ENCODE measurements around the gene KDM4C. TPM values are rescaled to one million over a fixed set of nuclear protein-coding genes. Genes with fewer than 3 reads are reported as not detected.

The KDM4C gene
- polyA plus RNA-seq, 2 of the 4 experiments (the other 2 are of a cell fraction): 9.6 to 15.6 TPM

DNA sequence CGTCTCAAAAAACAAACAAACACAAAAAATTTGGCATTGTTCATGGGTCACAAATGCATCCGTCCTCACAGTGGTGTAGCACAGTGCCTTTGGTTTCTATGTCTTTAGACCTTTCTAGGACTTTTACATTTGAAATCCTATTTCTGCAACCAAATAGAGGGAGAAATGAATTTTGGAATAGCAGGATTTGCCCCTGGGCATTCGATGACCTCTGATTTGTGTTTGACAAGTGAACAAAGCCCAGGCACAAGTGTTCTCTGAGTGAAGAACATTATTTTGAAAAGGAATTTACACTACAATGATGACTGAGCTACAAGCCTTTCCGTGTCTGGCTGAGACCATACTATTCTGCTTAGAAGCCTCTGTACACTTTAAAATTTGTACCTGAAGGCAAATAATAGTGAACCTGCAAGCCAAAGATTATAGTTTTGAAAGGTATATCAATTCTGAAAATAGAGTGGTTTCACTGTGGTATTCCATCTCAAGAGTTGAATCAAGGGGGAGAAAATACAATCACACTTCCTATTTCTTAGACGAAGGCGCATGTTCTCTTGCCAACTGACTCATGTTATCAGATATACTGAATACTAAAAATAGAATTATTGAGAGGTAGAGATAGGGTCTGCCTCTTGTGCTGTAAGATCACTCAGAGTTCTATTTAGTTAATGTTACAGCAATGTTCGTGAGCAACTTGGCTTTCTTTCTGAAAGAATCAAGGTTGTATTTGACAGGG lies 297.6 kb downstream of the KDM4C start:
- no peaks in the 10 kb centered on the region for H3K4me1 ChIP-seq
- H3K27ac ChIP-seq: no peak overlapping the region
- no peaks in the 10 kb centered on the region for H3K9me3 ChIP-seq
- ChIA-PET POLR2A (no interaction called here), CTCF (no interaction called here)
- H3K4me2 ChIP-seq: no peak overlapping the region
- ATAC-seq (no peak), DNase-seq (ENCODE audit: low read depth in 1 of 2, low spot score in 1 of 2) (no peak), FAIRE-seq (no peak)
- TF ChIP-seq, protein P1, sequence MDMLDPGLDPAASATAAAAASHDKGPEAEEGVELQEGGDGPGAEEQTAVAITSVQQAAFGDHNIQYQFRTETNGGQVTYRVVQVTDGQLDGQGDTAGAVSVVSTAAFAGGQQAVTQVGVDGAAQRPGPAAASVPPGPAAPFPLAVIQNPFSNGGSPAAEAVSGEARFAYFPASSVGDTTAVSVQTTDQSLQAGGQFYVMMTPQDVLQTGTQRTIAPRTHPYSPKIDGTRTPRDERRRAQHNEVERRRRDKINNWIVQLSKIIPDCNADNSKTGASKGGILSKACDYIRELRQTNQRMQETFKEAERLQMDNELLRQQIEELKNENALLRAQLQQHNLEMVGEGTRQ (IDR thresholded peaks at IDR 0.05): no peak
- TF ChIP-seq KDM5A (IDR thresholded peaks at IDR 0.05) (no peak), EHMT2 (IDR thresholded peaks at IDR 0.05; ENCODE audit: low read depth) (no peak), MAFK (IDR thresholded peaks at IDR 0.05; ENCODE audit: partially characterized antibody) (no peak), SMC3 (IDR thresholded peaks at IDR 0.05) (no peak), ESRRA (IDR thresholded peaks at IDR 0.05; ENCODE audit: borderline replicate concordance, low read length) (no peak), HOXA7 (CRISPR knock-in tag; IDR thresholded peaks at IDR 0.05) (no peak), HDAC2 (IDR thresholded peaks at IDR 0.05) (no peak), JUNB (IDR thresholded peaks at IDR 0.05) (no peak), RFX5 (IDR thresholded peaks at IDR 0.05) (no peak), NR3C1 (IDR thresholded peaks at IDR 0.05) (no peak), ZFP36 (IDR thresholded peaks at IDR 0.05; ENCODE audit: borderline replicate concordance, partially characterized antibody) (no peak), JUN (IDR thresholded peaks at IDR 0.05) (no peak), CHD2 (IDR thresholded peaks at IDR 0.05; ENCODE audit: low read length, partially characterized antibody) (no peak), PHF8 (IDR thresholded peaks at IDR 0.05; ENCODE audit: borderline replicate concordance, low read depth) (no peak), BHLHE40 (IDR thresholded peaks at IDR 0.05; ENCODE audit: low read depth, low read length) (no peak)
- TF ChIP-seq, protein P2, sequence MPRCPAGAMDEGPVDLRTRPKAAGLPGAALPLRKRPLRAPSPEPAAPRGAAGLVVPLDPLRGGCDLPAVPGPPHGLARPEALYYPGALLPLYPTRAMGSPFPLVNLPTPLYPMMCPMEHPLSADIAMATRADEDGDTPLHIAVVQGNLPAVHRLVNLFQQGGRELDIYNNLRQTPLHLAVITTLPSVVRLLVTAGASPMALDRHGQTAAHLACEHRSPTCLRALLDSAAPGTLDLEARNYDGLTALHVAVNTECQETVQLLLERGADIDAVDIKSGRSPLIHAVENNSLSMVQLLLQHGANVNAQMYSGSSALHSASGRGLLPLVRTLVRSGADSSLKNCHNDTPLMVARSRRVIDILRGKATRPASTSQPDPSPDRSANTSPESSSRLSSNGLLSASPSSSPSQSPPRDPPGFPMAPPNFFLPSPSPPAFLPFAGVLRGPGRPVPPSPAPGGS (IDR thresholded peaks at IDR 0.05): no peak
- TF ChIP-seq, protein P3, sequence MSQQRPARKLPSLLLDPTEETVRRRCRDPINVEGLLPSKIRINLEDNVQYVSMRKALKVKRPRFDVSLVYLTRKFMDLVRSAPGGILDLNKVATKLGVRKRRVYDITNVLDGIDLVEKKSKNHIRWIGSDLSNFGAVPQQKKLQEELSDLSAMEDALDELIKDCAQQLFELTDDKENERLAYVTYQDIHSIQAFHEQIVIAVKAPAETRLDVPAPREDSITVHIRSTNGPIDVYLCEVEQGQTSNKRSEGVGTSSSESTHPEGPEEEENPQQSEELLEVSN (IDR thresholded peaks at IDR 0.05; ENCODE audit: borderline replicate concordance, low read depth): no peak
- TF ChIP-seq, protein P4, sequence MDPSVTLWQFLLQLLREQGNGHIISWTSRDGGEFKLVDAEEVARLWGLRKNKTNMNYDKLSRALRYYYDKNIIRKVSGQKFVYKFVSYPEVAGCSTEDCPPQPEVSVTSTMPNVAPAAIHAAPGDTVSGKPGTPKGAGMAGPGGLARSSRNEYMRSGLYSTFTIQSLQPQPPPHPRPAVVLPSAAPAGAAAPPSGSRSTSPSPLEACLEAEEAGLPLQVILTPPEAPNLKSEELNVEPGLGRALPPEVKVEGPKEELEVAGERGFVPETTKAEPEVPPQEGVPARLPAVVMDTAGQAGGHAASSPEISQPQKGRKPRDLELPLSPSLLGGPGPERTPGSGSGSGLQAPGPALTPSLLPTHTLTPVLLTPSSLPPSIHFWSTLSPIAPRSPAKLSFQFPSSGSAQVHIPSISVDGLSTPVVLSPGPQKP (IDR thresholded peaks at IDR 0.05; ENCODE audit: low read depth, low read length): no peak
- TF ChIP-seq, protein P5, sequence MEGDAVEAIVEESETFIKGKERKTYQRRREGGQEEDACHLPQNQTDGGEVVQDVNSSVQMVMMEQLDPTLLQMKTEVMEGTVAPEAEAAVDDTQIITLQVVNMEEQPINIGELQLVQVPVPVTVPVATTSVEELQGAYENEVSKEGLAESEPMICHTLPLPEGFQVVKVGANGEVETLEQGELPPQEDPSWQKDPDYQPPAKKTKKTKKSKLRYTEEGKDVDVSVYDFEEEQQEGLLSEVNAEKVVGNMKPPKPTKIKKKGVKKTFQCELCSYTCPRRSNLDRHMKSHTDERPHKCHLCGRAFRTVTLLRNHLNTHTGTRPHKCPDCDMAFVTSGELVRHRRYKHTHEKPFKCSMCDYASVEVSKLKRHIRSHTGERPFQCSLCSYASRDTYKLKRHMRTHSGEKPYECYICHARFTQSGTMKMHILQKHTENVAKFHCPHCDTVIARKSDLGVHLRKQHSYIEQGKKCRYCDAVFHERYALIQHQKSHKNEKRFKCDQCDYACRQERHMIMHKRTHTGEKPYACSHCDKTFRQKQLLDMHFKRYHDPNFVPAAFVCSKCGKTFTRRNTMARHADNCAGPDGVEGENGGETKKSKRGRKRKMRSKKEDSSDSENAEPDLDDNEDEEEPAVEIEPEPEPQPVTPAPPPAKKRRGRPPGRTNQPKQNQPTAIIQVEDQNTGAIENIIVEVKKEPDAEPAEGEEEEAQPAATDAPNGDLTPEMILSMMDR (IDR thresholded peaks at IDR 0.05): no peak
- 88% methylated on average over 7 of the region's 7 CpGs for WGBS (ENCODE audit: missing lambda C conversion rate)
- H3K4me3 ChIP-seq: no peak overlapping the region

DNA sequence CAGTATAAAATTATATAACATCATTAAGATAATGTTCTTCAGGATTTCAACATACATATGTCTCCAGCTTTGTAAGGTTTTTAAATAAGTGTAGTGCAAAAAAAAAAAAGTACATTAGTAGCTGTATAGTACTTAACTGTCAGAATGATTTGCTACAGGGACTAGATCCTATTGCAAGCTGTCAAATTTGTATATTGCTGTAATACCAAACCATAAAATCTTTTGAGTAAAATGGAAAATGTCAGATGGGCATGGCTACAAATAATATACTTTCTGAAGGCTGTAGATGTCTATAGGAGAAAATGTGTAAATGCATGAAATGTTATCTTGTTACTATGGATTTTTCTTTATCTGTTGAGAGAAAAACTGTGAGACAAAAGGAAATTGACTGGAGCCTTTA lies 298.5 kb downstream of the KDM4C start:
- ChIA-PET CTCF (no interaction called here), POLR2A (no interaction called here)
- Histone ChIP-seq H3K9me3 (no peaks in the 10 kb centered on the region), H3K27ac (no peak overlapping the region), H3K4me1 (no peaks in the 10 kb centered on the region), H3K4me3 (no peak overlapping the region), H3K4me2 (no peak overlapping the region)
- DNase-seq (ENCODE audit: low read depth in 1 of 2, low spot score in 1 of 2): no peak
- TF ChIP-seq HDAC2 (IDR thresholded peaks at IDR 0.05) (no peak), HOXB5 (CRISPR knock-in tag; IDR thresholded peaks at IDR 0.05) (no peak), TP53 (CRISPR knock-in tag; IDR thresholded peaks at IDR 0.05) (no peak), KDM5A (IDR thresholded peaks at IDR 0.05) (no peak), EP300 (IDR thresholded peaks at IDR 0.05) (no peak), JUN (IDR thresholded peaks at IDR 0.05) (no peak)
- TF ChIP-seq, protein P6, sequence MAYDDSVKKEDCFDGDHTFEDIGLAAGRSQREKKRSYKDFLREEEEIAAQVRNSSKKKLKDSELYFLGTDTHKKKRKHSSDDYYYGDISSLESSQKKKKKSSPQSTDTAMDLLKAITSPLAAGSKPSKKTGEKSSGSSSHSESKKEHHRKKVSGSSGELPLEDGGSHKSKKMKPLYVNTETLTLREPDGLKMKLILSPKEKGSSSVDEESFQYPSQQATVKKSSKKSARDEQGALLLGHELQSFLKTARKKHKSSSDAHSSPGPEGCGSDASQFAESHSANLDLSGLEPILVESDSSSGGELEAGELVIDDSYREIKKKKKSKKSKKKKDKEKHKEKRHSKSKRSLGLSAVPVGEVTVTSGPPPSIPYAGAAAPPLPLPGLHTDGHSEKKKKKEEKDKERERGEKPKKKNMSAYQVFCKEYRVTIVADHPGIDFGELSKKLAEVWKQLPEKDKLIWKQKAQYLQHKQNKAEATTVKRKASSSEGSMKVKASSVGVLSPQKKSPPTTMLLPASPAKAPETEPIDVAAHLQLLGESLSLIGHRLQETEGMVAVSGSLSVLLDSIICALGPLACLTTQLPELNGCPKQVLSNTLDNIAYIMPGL (CRISPR knock-in tag; IDR thresholded peaks at IDR 0.05; ENCODE audit: borderline replicate concordance): no peak
- ATAC-seq: no peak
- no peak for FAIRE-seq

All from A549 (cell line).